ENCODE results near the gene ENOX1. TPM values are rescaled to one million over a fixed set of nuclear protein-coding genes. Genes with fewer than 3 reads are reported as not detected.

Gene ENOX1
- total RNA-seq, 1 donor from 2014 or later = 0.71 TPM

GRCh38 chr13:43166644-43167457, 619.9 kb downstream of the ENOX1 start:
- Histone ChIP-seq H3K36me3 (ENCODE audit: control insufficient read depth, insufficient read depth, low read length) (no peaks in the 10 kb centered on the region), H3K27me3 (ENCODE audit: control insufficient read depth, insufficient read depth, low read length) (no peaks in the 10 kb centered on the region), H3K4me3 (ENCODE audit: low read depth, low read length) (no peak overlapping the region)
- TF ChIP-seq, protein P1, sequence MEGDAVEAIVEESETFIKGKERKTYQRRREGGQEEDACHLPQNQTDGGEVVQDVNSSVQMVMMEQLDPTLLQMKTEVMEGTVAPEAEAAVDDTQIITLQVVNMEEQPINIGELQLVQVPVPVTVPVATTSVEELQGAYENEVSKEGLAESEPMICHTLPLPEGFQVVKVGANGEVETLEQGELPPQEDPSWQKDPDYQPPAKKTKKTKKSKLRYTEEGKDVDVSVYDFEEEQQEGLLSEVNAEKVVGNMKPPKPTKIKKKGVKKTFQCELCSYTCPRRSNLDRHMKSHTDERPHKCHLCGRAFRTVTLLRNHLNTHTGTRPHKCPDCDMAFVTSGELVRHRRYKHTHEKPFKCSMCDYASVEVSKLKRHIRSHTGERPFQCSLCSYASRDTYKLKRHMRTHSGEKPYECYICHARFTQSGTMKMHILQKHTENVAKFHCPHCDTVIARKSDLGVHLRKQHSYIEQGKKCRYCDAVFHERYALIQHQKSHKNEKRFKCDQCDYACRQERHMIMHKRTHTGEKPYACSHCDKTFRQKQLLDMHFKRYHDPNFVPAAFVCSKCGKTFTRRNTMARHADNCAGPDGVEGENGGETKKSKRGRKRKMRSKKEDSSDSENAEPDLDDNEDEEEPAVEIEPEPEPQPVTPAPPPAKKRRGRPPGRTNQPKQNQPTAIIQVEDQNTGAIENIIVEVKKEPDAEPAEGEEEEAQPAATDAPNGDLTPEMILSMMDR (IDR thresholded peaks at IDR 0.05; ENCODE audit: insufficient read depth, low read length, poor library complexity, severe bottlenecking) = no peak
- no peak for DNase-seq (ENCODE audit: low read depth)

Other genes with a start within 250 kb of the ENOX1 start
- 7.3 and 7.4 TPM in 2 replicates for gene CCDC122, start 92.8 kb upstream of the ENOX1 start, total RNA-seq
- gene LACC1, start 92.9 kb upstream of the ENOX1 start, total RNA-seq = 15.2 and 24.0 TPM in 2 replicates

Data from kidney epithelial cell (primary cell).